LNCAP (cell line): Measurements from ENCODE around the gene FEZ2.

Experiments used
- TF ChIP-seq, protein P1 (sequence below): fragments of 450-650 bp; IDR thresholded peaks from 2 replicates; pipeline ENCODE4 v1.5.1; 2017; ENCODE audit warnings: mild to moderate bottlenecking

FEZ2 gene

DNA sequence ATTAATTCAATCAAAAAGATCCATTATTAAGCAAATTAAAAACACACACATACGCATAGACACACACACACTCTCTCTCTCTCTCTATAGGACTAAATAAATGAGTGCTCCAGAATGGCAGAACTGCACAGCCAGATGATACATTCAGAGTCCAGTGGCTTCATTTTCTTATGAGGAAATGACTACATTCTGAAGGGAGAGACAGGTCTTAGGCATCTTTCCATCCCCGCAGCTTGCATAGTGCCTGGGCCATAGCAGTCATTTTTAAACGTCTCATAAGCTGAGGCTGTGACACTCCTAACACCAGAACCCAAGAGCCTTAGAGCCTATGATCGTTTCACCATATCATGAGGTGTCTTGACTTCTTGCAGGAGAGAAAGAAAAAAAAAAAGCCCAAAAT, 31.1 kb downstream of the FEZ2 start:
- TF ChIP-seq, protein P1, sequence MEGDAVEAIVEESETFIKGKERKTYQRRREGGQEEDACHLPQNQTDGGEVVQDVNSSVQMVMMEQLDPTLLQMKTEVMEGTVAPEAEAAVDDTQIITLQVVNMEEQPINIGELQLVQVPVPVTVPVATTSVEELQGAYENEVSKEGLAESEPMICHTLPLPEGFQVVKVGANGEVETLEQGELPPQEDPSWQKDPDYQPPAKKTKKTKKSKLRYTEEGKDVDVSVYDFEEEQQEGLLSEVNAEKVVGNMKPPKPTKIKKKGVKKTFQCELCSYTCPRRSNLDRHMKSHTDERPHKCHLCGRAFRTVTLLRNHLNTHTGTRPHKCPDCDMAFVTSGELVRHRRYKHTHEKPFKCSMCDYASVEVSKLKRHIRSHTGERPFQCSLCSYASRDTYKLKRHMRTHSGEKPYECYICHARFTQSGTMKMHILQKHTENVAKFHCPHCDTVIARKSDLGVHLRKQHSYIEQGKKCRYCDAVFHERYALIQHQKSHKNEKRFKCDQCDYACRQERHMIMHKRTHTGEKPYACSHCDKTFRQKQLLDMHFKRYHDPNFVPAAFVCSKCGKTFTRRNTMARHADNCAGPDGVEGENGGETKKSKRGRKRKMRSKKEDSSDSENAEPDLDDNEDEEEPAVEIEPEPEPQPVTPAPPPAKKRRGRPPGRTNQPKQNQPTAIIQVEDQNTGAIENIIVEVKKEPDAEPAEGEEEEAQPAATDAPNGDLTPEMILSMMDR: no peak

DNA sequence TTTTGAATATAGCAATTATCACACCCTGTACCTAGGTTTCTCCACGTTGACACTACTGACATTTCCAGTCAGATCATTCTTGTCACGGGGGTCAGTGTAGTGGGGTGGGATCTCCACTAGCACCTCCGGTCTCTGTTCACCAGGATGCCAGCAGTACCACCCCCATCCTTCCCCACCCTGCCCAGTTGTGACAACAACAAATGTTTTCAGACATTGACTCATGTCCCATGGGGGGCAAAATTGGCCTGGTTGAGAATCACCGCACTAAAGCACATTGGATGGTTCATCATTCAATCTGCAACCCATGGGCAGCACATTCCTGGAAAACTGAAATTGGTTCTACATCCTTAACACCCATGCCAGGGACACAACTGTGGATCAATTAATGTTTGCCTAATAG, 32.3 kb downstream of the FEZ2 start:
- TF ChIP-seq, protein P1: no peak

DNA sequence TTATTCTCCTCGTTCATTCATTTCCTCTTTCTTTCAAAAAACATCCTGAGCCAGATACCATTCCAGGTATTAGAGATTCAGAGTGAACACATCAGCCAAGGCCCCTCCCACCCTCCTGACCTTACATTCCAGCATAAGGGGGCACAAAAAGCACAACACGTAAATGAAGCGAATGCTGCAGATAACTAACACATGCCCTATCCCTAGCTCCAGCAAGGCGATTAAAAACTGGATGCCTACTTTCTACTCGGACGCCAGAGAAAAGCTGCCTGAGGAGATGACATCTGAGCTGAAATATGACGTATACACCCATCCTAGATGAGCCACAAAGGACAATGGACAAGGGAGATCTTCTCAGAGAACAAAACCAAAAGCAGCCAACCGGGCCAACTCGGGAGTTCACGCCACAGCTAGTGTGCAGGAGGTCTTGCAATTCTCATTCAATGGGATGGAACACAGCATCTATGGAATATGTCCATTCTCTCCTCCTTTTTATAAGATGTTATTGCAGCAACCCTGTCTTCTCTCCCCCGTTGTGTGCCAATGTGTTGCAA, 33.5 kb downstream of the FEZ2 start:
- TF ChIP-seq, protein P1: no peak

DNA sequence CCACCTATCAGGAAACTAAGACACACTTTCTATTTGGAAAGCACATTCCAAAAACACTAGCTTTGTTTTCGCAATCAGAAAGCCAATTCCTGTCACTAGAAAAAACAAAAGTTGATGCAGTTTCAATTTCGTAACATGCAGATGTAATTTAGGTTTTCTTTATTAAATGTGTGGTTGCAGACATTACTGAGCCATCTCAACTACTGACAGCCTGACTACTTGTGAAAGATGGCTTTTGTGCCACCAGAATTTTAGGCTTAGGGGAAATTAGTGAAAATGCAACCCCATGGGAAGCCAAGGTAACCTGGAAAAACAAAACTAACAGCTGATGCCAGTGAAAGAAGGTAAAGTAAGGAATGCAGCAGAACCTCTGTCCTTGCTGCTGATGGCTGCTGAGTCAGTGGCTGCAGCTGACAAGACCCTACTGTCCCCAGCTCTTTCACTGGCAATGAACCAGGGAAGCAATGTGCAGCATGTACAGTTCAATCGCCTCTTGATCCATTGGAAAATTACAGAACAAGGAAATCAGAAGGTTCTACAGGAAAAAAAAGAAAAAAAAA, 34.9 kb downstream of the FEZ2 start:
- TF ChIP-seq, protein P1: no peak

DNA sequence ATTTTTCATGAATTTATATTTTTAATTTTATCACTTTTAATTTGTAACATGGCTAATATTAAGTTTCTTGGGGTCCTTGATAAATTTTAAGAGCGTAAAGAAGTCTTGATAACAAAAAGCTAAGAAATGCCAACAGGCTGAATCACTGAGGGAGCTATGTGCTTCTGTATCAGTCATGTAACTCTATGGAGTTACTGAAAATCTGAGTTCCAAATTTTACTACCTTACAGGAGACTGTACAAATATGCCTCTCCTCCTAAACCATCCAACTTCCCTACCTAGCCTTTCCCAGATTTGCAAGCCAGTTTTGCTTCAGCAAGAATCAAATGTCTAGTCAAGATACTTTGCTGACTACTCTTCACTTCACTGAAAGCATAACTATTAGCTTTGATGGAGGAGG, 35.7 kb downstream of the FEZ2 start:
- TF ChIP-seq, protein P1: no peak

DNA sequence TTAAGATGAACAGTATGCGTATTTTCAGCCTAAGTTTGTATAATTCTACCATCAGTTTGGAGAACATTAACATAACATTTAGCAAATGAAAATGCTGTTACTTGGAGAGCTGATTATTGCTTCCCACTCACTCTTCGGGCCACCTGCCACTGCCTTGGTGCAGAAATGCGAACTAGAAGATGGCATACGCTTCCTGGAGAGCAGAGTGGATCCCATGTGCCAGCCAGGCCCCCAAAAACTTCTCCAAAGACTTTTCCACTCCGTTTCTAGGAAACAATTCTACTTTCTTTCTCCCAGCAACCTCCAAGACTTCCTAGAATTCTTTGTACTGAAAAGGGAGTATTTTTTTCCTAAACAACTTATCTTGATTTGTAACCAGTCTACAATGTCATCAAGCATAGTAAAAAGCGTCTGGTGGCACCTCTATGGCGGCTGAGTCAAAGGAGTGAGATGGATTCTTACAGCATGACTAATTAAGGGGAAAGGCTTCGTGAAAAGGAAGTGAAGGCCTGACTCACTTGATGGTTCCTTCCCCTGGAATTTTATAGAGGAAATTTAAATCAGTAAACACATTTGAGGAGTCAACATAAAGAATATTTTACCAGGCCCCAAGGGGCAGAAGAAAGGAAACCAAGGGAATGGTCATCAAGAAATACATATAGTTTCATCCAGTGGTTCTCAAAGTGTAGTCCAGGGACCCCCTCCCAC, 36.6 kb downstream of the FEZ2 start:
- TF ChIP-seq, protein P1: no peak

DNA sequence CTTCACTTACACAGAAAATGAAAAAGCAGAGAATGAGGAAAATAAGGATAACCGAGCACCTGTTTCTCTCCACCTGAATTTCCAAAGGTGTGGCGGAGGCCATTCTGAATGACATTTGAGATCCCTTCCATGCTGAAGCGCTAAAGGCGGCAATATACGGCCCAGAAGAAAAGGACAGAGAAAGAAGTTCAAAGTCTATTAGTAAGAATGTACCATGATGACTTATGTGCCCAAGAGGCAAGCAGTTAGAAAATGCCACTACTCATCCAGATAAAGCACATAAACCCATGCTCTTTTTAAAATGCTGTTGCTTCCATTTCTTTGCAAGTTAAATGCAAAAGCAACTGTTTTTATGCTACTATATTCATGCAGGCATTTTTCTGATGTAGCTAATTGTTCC, 37.2 kb downstream of the FEZ2 start:
- TF ChIP-seq, protein P1: no peak
